AG10803 (cell line): ENCODE results near the gene CCDC61.

Source experiments
- DNase-seq: peaks from one replicate; pipeline ENCODE4 v3.0.0; 2010; ENCODE audit warnings: low read depth
- H3K4me3 ChIP-seq: 2 replicates; pipeline ENCODE4 v1.5.1; 2011; ENCODE audit warnings: mild to moderate bottlenecking, low read length, control low read depth
- TF ChIP-seq, protein P1 (sequence below): conservative IDR thresholded peaks from 2 replicates; pipeline ENCODE4 v1.5.1; 2011; ENCODE audit warnings: mild to moderate bottlenecking, low read length, control low read depth, inconsistent platforms

Gene CCDC61

DNA sequence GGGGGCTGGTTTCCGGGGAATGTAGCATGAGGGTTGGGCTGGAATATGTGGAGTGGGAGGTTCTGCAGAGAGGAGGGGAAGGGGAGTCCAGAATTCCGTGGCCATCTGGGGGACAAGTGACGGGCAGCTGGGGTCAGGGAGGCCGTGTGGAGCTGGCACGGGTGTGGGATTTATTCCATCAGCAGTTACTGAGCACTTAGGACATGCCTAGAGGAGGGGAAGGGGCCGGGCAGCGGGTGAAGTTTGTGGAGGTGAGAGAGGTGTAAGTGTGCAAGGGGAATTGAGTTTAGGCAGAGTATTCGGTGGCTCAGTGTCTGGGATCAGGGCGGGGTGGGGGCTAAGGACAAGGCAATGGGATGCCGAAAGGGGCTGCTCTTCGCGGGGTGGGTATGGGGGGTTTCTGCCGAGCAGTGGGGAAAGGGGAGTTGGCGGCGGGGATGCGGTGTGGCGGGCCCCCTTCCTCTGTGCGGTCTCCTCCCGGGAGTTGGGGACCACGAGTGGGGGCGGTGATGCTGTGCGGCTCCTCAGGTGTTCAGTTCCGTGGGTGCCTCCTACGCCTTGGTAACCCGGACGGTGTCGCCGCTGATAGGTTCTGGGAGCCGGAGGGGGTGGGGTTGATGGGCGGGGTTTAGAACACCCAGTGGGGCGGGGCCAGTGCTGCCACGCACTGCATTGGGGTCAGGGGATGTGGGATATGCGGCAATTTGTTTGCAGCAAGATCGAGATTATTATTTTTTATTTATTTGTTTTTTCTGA is 5.4 kb downstream of the CCDC61 start:
- no peak for DNase-seq
- H3K4me3 ChIP-seq = no peak overlapping the region
- TF ChIP-seq, protein P1, sequence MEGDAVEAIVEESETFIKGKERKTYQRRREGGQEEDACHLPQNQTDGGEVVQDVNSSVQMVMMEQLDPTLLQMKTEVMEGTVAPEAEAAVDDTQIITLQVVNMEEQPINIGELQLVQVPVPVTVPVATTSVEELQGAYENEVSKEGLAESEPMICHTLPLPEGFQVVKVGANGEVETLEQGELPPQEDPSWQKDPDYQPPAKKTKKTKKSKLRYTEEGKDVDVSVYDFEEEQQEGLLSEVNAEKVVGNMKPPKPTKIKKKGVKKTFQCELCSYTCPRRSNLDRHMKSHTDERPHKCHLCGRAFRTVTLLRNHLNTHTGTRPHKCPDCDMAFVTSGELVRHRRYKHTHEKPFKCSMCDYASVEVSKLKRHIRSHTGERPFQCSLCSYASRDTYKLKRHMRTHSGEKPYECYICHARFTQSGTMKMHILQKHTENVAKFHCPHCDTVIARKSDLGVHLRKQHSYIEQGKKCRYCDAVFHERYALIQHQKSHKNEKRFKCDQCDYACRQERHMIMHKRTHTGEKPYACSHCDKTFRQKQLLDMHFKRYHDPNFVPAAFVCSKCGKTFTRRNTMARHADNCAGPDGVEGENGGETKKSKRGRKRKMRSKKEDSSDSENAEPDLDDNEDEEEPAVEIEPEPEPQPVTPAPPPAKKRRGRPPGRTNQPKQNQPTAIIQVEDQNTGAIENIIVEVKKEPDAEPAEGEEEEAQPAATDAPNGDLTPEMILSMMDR = no peak

DNA sequence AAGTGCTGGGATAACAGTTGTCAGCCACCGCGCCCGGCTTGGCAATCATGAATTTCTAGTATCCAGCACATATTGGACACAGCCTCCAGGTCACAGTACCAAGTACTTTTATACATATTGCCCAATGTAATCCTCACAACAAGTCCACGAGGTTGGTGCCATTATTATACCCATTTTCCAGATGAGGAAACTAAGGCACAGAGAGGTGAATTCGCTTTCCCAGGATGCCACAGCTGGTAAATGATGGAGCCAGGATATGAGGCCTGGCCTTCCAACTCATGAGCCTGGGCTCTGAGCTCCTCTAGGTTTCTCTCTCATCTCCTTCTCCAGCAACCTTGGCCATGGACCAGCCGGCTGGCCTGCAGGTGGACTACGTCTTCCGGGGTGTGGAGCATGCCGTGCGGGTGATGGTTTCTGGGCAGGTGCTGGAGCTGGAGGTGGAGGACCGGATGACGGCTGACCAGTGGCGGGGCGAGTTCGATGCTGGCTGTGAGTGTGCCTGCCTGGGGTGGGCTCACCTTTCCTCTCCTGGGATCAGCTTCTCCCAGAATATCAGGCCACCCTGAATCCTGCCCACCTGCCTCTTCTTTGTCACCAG is 7.5 kb downstream of the CCDC61 start:
- TF ChIP-seq, protein P1 = no peak
- no peak for DNase-seq
- no peak overlapping the region for H3K4me3 ChIP-seq

DNA sequence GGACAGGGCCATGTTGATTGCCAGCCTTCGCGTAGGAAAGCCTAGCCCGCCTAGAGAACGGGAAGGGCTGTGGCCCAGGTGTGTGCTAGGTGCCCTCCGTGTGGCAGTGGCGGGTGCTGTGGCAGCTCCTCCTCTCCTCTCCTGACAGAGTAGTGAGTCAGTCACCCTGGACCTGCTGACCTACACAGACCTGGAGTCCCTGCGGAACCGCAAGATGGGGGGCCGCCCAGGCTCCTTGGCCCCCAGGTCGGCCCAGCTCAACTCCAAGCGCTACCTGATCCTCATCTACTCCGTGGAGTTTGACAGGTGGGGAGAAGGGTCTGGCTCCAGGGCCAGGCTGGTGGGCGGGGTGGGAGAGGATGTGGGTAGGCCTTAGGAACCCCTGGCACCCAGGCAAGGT is 11.1 kb downstream of the CCDC61 start:
- no peak overlapping the region for H3K4me3 ChIP-seq
- TF ChIP-seq, protein P1 = no peak
- no peak for DNase-seq

DNA sequence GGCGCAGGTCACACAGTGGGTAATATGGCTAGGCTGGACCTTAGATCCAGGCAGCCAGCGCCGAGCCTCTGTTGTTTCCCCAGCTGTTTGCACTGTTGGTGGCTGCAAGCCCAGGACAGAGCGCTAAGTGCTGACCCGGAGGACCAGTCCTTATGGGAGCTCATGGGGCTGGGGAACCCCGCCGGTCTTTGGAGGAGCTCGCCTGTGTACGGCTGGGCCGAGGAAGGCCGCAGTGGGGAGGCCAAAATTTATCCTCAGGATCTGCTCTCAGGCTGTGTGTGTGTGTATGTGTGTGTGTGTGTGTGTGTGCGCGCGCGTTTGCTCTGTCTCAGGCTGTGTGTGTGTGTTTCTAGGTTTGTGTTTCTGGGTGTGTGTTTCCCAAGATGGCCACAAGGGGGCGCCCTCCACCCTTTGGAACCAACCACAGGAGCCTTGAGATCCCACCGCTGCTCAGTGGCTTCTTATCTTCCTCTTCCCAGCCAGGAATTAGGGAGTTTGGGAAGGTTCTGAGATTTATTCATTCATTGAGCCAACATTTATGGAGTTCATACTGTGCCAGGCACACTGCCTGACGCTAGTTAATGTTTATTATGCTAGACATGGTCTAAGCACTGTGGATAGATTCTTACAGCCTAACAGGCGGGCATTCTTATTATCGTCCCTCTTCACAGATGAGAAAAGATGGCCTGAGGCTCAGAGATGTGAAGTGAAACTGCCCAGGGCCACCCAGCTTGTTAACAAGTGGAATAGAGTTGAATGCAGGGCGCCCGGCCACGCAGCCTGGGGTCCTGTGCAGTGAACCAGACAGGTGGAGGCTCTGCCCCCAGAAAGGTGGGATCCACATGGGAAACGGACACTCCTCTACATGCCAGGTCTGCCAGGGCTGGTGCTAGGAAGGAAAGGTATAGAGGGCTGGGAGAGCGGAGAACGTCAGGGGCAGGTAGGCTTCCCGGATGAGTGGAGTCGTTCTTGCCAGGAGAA is 14.6 kb downstream of the CCDC61 start:
- no peak overlapping the region for H3K4me3 ChIP-seq
- TF ChIP-seq, protein P1 = peak; percentile 79
- DNase-seq = peak; percentile 55

DNA sequence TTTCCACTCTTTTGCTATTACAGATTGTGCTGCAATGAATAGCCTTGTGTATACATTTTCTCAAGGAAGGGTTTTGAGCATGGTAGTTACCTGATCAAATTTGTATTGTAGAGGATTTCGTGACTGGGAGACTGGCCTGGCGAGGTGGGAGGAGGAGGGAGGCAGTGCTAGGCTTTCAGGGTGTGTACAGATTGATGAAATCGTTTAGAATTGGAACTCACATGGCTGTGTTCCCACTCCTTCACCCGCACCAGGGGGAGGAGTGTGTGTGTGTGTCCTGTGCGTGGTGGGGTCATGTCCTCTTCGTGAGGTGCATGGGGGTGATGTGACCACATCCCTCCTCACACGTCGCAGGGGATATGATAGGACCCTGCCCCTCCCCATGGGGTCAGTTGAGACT is 19.3 kb downstream of the CCDC61 start:
- TF ChIP-seq, protein P1 = no peak
- DNase-seq = no peak
- H3K4me3 ChIP-seq = peak overlapping the region; percentile 7; the same call in 1 of the 2 replicates

DNA sequence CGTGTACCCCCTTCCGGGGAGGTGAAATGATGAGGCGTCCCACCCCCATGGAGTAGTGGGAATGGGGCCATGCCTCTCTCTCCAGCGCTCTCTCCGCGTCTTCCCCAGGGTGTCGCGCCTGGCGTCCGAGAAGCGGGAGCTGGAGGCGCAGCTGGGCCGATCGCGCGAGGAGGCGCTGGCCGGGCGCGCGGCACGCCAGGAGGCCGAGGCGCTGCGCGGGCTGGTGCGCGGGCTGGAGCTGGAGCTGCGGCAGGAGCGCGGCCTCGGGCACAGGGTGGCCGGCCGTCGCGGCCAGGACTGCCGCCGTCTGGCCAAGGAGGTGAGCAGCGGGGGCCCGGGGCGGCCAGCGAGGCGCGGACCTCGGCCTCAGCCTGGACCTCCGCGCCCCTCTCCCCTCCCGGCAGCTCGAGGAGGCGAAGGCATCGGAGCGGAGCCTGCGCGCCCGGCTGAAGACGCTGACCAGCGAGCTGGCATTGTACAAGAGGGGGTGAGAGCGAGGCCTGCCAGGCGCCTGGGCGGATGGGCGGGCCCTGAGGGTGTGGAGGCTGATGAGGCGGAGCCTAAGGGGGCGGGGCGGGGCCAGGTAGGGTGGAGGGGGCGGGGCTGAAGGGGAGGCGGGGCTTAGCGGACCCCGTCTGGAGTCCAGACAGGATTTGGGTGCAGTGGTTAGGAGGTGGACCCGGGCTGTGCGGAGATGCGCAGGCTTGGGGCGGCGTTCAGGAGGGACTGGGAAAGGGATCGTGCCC is 19.8 kb downstream of the CCDC61 start:
- DNase-seq = peak; percentile 23
- TF ChIP-seq, protein P1 = no peak
- H3K4me3 ChIP-seq = peak overlapping the region; percentile 7; the same call in 1 of the 2 replicates
